Measurements from ENCODE around the gene SMG6.

DNA sequence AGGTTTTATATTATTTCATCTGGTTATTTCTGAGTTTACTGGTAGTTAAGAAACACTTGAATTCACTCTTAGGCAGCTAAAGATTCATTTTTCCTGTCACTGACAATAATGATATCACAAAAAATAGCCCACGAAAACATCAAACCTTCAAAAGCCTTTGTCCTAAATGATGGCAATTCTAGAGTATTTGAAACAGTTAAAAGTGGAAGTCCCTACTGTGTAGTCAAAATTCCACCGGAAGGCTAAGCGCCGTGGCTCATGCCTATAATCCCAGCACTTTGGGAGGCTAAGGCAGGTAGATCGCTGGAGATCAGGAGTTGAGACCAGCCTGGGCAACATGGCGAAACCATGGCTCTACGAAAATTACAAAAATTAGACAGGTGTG is 145.2 kb downstream of the SMG6 start:
- TF ChIP-seq, protein P1, sequence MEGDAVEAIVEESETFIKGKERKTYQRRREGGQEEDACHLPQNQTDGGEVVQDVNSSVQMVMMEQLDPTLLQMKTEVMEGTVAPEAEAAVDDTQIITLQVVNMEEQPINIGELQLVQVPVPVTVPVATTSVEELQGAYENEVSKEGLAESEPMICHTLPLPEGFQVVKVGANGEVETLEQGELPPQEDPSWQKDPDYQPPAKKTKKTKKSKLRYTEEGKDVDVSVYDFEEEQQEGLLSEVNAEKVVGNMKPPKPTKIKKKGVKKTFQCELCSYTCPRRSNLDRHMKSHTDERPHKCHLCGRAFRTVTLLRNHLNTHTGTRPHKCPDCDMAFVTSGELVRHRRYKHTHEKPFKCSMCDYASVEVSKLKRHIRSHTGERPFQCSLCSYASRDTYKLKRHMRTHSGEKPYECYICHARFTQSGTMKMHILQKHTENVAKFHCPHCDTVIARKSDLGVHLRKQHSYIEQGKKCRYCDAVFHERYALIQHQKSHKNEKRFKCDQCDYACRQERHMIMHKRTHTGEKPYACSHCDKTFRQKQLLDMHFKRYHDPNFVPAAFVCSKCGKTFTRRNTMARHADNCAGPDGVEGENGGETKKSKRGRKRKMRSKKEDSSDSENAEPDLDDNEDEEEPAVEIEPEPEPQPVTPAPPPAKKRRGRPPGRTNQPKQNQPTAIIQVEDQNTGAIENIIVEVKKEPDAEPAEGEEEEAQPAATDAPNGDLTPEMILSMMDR (IDR thresholded peaks at IDR 0.05; ENCODE audit: insufficient read depth, low read depth, low read length) = no peak
- TF ChIP-seq EZH2 (IDR thresholded peaks at IDR 0.05; ENCODE audit: insufficient read depth, low read length) = no peak

Measured in astrocyte (in vitro differentiated cells and primary cell).